GM20000 (cell line): ENCODE results near the gene HOXA13.

ENCODE experiments used
- DNase-seq: peaks from one replicate; pipeline ENCODE4 v3.0.0; 2012; ENCODE audit warnings: low spot score
- CTCF ChIP-seq: IDR thresholded peaks from 2 replicates; pipeline ENCODE4 v1.5.1; 2012; ENCODE audit warnings: mild to moderate bottlenecking, control low read depth; ENCODE audit errors: extremely low read depth, missing control alignments

Gene HOXA13

GRCh38 chr7:27215356-27215755 is 15.5 kb upstream of the HOXA13 start:
- DNase-seq = no peak
- no peak for TF ChIP-seq CTCF

GRCh38 chr7:27214239-27214950 is 14.5 kb upstream of the HOXA13 start:
- TF ChIP-seq CTCF = no peak
- no peak for DNase-seq

GRCh38 chr7:27213433-27214238 is 13.7 kb upstream of the HOXA13 start:
- TF ChIP-seq CTCF = no peak
- DNase-seq = no peak

- TF ChIP-seq CTCF = no peak
- no peak for DNase-seq
Observed at GRCh38 chr7:27212497-27213432, 12.9 kb upstream of the HOXA13 start.

- no peak for TF ChIP-seq CTCF
- no peak for DNase-seq
Observed at GRCh38 chr7:27211764-27212204, 11.9 kb upstream of the HOXA13 start.

GRCh38 chr7:27211084-27211446 is 11.2 kb upstream of the HOXA13 start:
- no peak for DNase-seq
- no peak for TF ChIP-seq CTCF
